NCI-H82 treated with DMSO at 0.1 percent for 48 hours (cell line): ENCODE measurements around the gene NLGN2.

ENCODE experiments used
- DNase-seq: peaks from one replicate; lab custom pipeline; 2025; ENCODE audit not compliant: unreplicated experiment; lab: John Stamatoyannopoulos, UW

Gene NLGN2

GRCh38 chr17:7411427-7411750 lies 3.7 kb downstream of the NLGN2 start:
- no peak for DNase-seq

- DNase-seq: no peak
These were observed 5.8 kb downstream of the NLGN2 start for GRCh38 chr17:7413346-7413985.

- DNase-seq: no peak
These were observed 7.2 kb downstream of the NLGN2 start for GRCh38 chr17:7414837-7415236.

GRCh38 chr17:7415784-7416183 lies 8.1 kb downstream of the NLGN2 start:
- no peak for DNase-seq

GRCh38 chr17:7416323-7416722 lies 8.7 kb downstream of the NLGN2 start:
- no peak for DNase-seq

GRCh38 chr17:7417056-7417655 lies 9.5 kb downstream of the NLGN2 start:
- DNase-seq: no peak

GRCh38 chr17:7418472-7419152 lies 11.0 kb downstream of the NLGN2 start:
- DNase-seq: no peak

- DNase-seq: no peak
These were observed 12.4 kb downstream of the NLGN2 start, which contains the start of gene SPEM1 for GRCh38 chr17:7419819-7420610. Gene SPEM1, plus strand, starts transcription at chr17:7420324. Its CDS starts 61 bp downstream, at chr17:7420385.

- no peak for DNase-seq
These were observed 13.5 kb downstream of the NLGN2 start for GRCh38 chr17:7421186-7421585.

- no peak for DNase-seq
These were observed 16.0 kb downstream of the NLGN2 start for GRCh38 chr17:7423679-7424078.

- DNase-seq: no peak
These were observed 17.7 kb downstream of the NLGN2 start, which contains the start of gene SPEM2 for GRCh38 chr17:7425316-7425715. Gene SPEM2, plus strand, starts transcription at chr17:7425616. Its CDS starts 73 bp downstream, at chr17:7425689.

GRCh38 chr17:7425756-7426155 lies 18.1 kb downstream of the NLGN2 start:
- DNase-seq: no peak

GRCh38 chr17:7426203-7426863 lies 18.7 kb downstream of the NLGN2 start:
- no peak for DNase-seq

GRCh38 chr17:7426896-7427489 lies 19.3 kb downstream of the NLGN2 start:
- no peak for DNase-seq

GRCh38 chr17:7427549-7427948 lies 19.9 kb downstream of the NLGN2 start:
- DNase-seq: no peak

- no peak for DNase-seq
These were observed 20.9 kb downstream of the NLGN2 start, which contains the start of gene SPEM3 for GRCh38 chr17:7428557-7428956. Gene SPEM3, plus strand, starts transcription at chr17:7428857. Its CDS starts 46 bp downstream, at chr17:7428903.

GRCh38 chr17:7429722-7430121 lies 22.1 kb downstream of the NLGN2 start:
- DNase-seq: no peak

- no peak for DNase-seq
These were observed 23.6 kb downstream of the NLGN2 start for GRCh38 chr17:7431231-7431630.

- DNase-seq: no peak
These were observed 24.7 kb downstream of the NLGN2 start for GRCh38 chr17:7432296-7432695.
